PC-9 (cell line): ENCODE measurements around the gene BHLHE41.

Experiments used
- CTCF ChIP-seq: fragments of 200-600 bp; sonication (generic); conservative IDR thresholded peaks from 2 replicates; pipeline ENCODE4 v1.6.1; 2017; ENCODE audit warnings: mixed run types, antibody characterized with exemption, mild to moderate bottlenecking, moderate library complexity
- EZH2 ChIP-seq: fragments of 200-600 bp; sonication (generic); IDR thresholded peaks from 2 replicates; pipeline ENCODE4 v1.8.0; 2017; ENCODE audit warnings: antibody characterized with exemption, low read depth

- TF ChIP-seq CTCF (no peak), EZH2 (no peak)
These were observed 9.7 kb upstream of the BHLHE41 start for GRCh38 chr12:26134540-26134939.
